ENCODE results near the gene UBE2H.
"Not testable (repeated sequence)": the region's sequence is repeated elsewhere in the genome, so short reads cannot be mapped to it uniquely, and the experiment has no call there.

Gene UBE2H

DNA sequence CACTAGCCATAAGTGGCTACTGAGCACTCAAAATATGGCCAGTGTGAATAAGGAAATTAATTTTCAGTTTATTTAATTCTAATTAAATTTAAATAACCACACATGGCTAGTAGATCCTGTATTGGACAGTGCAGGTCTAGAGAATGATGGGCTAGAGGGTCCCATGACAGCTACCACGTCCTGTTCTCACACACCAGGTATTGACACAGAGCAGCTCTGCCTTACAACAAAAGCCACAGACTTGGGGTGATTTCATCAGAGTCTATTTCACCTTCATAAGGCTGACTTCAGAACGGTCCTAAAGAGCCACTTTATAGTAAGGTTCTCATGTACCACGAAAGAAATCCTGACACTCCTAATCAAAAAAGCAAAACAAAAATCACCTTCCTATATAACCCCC, 111.3 kb downstream of the UBE2H start:
- no peak for DNase-seq
- H3K4me3 Mint-ChIP-seq, result no peak overlapping the region
- peaks cover 47% of the 10 kb centered on the region for H3K4me1 Mint-ChIP-seq (ENCODE audit: low read depth)
- no peaks in the 10 kb centered on the region for H3K27me3 Mint-ChIP-seq
- H3K9me3 Mint-ChIP-seq, result no peaks in the 10 kb centered on the region
- peak overlapping the region; percentile 67 for H3K27ac Mint-ChIP-seq
- H3K36me3 Mint-ChIP-seq (ENCODE audit: low read depth), result peaks cover 5% of the 10 kb centered on the region

DNA sequence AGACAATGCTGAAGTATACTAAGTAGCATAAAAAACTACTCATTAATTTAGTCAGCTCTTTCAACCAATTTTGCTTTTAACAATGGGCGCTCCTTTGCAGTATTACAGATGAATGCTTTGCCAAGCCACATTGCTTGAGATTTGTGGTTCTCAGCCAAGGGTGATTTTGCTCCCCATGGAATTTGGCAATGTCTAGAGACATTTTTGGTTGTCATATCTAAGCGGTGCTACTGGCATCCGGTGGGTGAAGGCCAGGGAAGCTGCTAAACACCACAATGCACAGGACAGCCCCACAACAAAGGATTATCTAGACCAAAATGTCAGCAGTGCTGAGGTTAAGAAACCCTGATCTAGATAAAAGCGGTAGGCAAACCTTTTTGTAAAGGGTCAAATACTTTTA, 112.0 kb downstream of the UBE2H start:
- no peaks in the 10 kb centered on the region for H3K9me3 Mint-ChIP-seq
- peaks cover 5% of the 10 kb centered on the region for H3K36me3 Mint-ChIP-seq (ENCODE audit: low read depth)
- H3K4me1 Mint-ChIP-seq (ENCODE audit: low read depth), result peaks cover 41% of the 10 kb centered on the region
- H3K27me3 Mint-ChIP-seq, result no peaks in the 10 kb centered on the region
- no peak overlapping the region for H3K4me3 Mint-ChIP-seq
- peak overlapping the region; percentile 58 for H3K27ac Mint-ChIP-seq
- DNase-seq, result no peak

DNA sequence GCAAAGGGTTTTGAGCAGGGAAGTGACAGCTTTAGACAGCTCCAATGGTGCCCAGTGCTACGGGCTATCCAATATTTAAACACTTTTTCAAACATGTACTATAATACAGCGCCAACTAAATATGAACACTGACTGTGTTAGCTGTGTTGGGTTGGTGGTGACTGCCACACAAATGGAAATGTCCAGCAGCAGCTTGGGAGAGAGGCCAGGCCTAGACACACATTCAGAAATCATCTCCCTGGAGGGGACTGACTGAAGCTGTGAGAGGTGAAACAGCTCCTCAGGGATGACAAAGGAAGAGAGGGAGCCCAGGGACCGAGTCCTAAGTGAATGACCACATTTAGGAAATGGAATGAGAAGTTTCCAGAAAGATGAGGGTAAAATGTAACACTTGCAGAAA, 115.8 kb downstream of the UBE2H start:
- peaks cover 16% of the 10 kb centered on the region for H3K4me1 Mint-ChIP-seq (ENCODE audit: low read depth)
- peak overlapping the region; percentile 45 for H3K27ac Mint-ChIP-seq
- no peak overlapping the region for H3K4me3 Mint-ChIP-seq

DNA sequence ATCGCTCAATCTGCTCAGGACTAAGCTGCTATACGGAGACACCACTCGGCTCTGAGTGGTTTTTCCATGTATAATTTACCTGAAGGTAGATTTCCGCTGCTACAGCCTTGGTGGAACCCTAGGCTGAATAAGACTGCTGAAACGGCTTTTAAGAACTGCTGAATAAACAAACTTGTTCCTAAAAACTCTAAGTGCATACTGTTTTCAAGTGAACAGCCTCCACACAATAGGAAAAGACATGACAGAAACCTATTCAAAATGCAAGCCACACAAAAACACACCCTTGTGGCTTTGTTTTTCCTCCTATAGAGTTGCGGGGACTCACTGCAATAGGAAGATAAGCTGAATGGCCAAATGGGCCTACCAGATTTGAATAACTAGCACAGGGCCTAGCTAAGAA, 117.2 kb downstream of the UBE2H start:
- no peak for DNase-seq
- no peak overlapping the region for H3K27ac Mint-ChIP-seq

More for the DNA sequence above, 115.8 kb downstream of the UBE2H start:
- DNase-seq, result no peak
- Mint-ChIP-seq H3K36me3 (ENCODE audit: low read depth) (peaks cover 15% of the 10 kb centered on the region), H3K9me3 (no peaks in the 10 kb centered on the region), H3K27me3 (no peaks in the 10 kb centered on the region)

DNA sequence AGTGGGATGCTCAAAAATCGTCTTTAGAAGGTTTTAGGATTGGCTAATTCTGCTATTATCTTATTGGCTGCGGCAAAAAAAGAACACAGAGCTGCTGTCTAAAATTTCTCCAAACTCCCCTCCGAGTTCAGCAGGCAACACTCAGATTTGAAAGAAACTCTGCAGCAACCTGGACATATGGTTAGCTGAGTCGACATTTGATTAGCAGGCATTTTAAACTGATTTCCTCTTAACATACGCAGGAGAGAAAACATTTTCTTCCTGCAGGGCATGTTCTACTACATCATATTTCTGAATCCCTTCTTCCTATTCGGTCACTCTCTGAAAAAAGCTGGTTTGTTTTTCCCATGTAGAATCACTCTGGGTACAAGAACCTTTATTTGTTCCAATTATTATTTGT, 119.4 kb downstream of the UBE2H start:
- not testable (repeated sequence) for H3K36me3 Mint-ChIP-seq (ENCODE audit: low read depth); H3K27ac Mint-ChIP-seq; H3K9me3 Mint-ChIP-seq; H3K27me3 Mint-ChIP-seq; H3K4me3 Mint-ChIP-seq; DNase-seq
- peaks cover 14% of the 10 kb centered on the region for H3K4me1 Mint-ChIP-seq (ENCODE audit: low read depth)

More for the DNA sequence above, 117.2 kb downstream of the UBE2H start:
- Mint-ChIP-seq H3K36me3 (ENCODE audit: low read depth) (peaks cover 13% of the 10 kb centered on the region), H3K4me3 (no peak overlapping the region), H3K27me3 (no peaks in the 10 kb centered on the region), H3K4me1 (ENCODE audit: low read depth) (peaks cover 3% of the 10 kb centered on the region), H3K9me3 (no peaks in the 10 kb centered on the region)

DNA sequence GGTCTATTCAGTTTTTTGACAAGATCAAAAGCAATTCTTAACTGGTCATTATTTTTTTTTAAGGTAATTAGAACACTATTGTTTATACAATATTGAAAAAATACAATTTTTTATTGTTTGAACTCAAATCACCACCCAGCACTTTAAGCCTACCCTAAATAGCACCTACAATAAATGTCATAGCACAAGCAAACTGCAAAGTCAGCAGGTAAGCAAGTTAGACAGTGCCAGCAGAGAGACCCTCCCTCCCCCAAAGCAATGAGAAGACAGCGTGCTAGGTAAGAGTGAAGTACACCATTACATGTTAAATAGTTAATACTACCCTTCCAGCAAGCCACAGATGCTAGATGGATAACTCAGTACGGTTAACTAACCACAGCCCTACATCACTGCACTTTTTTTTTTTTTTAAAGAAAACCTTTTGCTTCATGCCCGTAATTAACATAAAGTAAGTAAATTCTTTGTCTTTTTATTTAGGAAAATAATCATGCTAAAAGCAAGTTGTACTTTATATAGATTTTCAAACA, 120.0 kb downstream of the UBE2H start:
- no peaks in the 10 kb centered on the region for H3K27me3 Mint-ChIP-seq
- no peak overlapping the region for H3K27ac Mint-ChIP-seq
- no peak for DNase-seq
- no peak overlapping the region for H3K4me3 Mint-ChIP-seq
- H3K36me3 Mint-ChIP-seq (ENCODE audit: low read depth), result peaks cover 9% of the 10 kb centered on the region
- H3K4me1 Mint-ChIP-seq (ENCODE audit: low read depth), result peaks cover 14% of the 10 kb centered on the region
- H3K9me3 Mint-ChIP-seq, result no peaks in the 10 kb centered on the region

DNA sequence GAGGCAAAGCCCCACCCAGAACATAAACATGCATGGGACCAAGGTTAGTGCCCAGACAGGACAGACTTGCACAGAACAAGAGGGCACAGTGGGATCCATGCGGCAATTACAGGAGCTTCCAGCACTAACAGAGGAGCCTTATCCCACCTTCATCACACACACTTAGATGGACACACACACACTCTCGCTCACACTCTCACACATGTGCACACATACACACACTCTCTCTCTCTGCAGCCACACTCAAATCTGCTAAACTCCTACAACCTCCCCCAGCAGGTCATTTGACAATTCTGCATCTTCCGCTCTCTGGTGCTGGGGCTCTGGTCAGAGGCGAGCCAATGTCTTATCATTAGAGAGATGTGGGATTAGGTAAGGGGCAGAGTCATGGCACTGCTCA, 120.5 kb downstream of the UBE2H start:
- Mint-ChIP-seq H3K27ac (no peak overlapping the region), H3K27me3 (no peaks in the 10 kb centered on the region), H3K4me1 (ENCODE audit: low read depth) (peaks cover 14% of the 10 kb centered on the region), H3K4me3 (no peak overlapping the region), H3K36me3 (ENCODE audit: low read depth) (peaks cover 9% of the 10 kb centered on the region), H3K9me3 (no peaks in the 10 kb centered on the region)
- DNase-seq, result no peak

DNA sequence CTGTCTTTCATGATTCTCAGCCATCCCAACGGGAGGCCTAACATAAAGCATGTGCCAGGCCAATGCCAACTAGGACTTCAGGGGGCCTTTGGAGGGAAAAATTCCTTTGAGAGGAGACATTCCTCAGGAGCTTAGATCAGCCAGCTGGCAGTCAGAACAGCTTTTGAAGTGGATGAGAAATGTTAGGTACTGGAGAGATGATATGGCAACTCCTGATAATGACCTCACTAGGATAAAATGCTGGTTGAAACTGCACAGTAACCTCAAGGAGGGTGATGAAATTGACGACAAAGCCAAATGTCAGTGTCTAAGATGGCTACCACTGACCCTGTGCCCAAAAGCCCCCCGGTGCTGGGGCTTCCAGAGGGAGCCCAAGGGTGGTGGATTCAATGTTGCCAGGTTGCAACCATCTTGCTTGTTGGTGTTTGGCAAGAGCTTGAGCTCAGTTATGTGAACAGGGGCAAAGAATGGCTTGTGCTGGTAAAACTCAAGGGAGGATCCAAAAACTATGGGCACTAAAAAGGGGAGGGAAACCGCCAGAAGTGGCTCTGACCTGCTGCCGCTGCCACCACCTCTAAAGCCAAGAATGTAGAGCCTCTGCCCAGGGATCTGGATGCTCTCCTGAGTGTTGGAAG, 121.2 kb downstream of the UBE2H start:
- DNase-seq, result no peak
- Mint-ChIP-seq H3K9me3 (no peaks in the 10 kb centered on the region), H3K27me3 (no peaks in the 10 kb centered on the region), H3K4me3 (no peak overlapping the region), H3K4me1 (ENCODE audit: low read depth) (peaks cover 14% of the 10 kb centered on the region), H3K27ac (no peak overlapping the region), H3K36me3 (ENCODE audit: low read depth) (peaks cover 9% of the 10 kb centered on the region)

DNA sequence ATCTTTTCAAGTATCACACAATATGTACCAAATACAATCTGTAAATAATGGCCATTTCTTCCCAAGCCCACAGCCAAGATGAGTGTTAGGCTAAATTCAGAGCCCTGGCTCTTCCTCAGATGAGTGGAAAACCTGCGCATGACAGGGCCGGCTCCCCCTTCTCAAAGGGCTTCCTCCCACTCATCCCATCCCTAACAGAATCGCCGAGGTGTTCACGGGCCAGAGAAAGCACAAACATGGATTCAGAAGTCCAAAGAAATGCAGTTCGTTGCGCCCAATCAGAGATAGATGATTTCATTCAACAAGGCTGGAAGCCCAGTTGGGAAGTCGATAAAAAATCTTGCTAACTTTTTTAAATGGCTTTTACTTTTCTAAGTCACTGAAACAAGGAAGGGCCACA, 121.8 kb downstream of the UBE2H start:
- Mint-ChIP-seq H3K27ac (no peak overlapping the region), H3K4me3 (no peak overlapping the region), H3K27me3 (no peaks in the 10 kb centered on the region), H3K9me3 (no peaks in the 10 kb centered on the region), H3K4me1 (ENCODE audit: low read depth) (peaks cover 16% of the 10 kb centered on the region), H3K36me3 (ENCODE audit: low read depth) (peaks cover 9% of the 10 kb centered on the region)
- DNase-seq, result no peak

DNA sequence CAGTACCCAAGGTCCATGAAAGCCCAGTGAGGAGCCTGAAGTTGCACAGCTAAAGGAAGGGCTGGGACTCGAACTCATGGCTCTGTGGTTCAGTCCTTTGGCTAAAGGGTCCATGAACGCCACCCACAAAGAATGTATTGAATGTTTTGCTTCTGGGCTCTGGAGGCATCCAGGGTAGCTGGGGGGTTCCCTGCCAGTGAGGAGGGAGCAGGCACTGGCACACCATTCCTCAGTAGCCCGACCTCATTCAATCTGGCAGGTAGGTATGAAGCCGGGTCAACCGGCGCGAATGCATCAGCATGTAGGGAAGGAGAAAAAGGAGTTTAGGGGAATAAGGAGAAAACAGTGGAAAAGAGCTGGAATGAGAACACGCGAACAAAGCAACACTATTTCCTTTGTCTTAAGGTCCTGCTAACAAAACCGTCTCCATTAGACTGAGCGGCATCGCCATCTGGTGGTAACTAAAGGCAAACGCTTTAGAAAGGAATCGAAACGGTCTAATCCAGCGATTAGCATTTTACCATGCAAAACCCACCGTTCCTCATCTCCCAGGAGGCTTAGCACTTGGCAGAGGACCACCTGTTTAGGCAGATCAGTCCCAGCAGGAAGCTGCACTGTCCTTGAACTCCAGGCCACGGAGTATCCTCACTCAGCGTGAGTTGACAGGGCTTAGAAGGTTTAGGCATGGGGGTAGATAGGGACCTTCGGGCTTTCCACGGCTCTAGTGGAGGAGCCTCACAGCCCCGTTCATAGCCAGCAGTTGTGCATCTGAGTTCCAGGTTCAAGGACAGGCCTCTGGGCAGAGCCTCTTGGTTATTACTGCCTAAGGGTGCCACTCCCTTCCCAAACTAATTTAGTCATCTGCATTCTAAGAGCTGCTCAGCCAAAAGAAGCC, 122.8 kb downstream of the UBE2H start:
- no peaks in the 10 kb centered on the region for H3K27me3 Mint-ChIP-seq
- no peaks in the 10 kb centered on the region for H3K9me3 Mint-ChIP-seq
- peaks cover 6% of the 10 kb centered on the region for H3K36me3 Mint-ChIP-seq (ENCODE audit: low read depth)
- peak overlapping the region; percentile 51 for H3K4me3 Mint-ChIP-seq
- H3K4me1 Mint-ChIP-seq (ENCODE audit: low read depth), result peaks cover 20% of the 10 kb centered on the region
- peak overlapping the region; percentile 74 for H3K27ac Mint-ChIP-seq
- peak; percentile 63 for DNase-seq

DNA sequence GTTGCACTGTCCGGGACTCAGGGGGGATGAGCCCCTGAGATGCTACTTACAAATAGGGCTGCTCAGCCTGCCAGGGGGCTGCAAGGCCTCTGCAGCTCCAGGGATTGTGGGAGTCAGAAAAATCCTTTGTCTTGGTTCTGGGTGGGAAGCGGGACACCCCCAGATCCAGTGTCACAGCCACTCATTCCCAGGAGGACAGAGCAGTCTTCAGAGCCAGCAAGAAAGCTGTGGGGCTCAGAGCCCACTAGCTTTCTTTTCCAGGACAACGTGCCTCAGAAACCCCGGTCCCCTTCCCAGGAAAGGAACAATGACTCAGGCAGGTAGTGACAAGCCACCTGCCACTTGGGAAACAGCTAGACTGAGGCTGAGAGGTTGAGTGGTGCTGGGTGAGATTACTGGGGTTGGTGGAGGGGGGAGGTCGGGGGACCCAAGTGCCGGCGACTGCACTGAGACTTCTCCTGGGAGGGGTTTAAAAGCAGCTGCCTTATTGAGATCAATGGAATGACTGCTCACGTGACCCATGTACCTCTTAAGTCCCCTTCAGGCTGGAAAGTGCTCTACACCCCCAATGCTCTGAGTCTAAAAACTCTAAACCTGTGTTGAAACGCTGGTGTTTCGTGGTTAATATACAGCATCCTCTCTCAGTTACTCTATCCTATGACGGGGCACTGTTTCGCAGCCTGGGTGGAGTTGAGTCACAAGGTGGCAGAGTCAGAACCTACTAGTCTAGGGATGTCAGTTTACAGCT, 123.6 kb downstream of the UBE2H start:
- Mint-ChIP-seq H3K27me3 (no peaks in the 10 kb centered on the region), H3K4me3 (peak overlapping the region; percentile 49), H3K4me1 (ENCODE audit: low read depth) (peaks cover 24% of the 10 kb centered on the region), H3K9me3 (no peaks in the 10 kb centered on the region), H3K27ac (peak overlapping the region; percentile 74), H3K36me3 (ENCODE audit: low read depth) (peaks cover under 1% of the 10 kb centered on the region)
- no peak for DNase-seq

DNA sequence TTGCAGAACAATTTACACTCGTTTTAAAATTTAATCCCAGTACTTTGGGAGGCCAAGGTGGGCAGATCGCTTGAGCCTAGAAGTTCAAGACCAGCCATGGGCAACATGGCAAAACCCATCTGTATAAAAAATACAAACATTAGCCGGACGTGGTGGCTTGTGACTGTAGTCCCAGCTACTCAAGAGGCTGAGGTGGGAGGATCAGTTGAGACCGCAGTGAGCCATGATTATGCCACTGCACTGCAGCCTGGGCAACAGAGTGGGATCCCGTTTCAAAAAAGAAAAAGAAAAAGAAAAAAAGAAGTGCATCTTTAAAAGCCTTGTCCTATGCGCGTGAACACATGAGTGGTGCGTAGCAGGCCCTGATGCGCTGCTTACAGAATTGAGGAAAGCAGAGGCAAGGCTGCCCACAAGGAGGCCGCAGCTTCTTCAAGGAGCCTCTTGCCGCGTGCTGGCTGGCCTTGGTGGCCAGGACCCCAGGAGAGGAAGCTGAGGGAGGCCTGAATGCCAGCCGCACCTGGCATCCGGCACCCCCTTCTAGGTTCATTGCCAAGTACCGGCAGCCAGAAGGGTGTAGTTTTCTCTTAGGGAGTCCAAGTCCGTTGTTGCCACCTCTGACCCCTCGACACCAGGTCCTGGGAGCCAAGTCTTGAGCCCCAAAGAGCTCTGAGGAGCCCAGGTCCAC, 124.5 kb downstream of the UBE2H start:
- H3K36me3 Mint-ChIP-seq (ENCODE audit: low read depth), result no peaks in the 10 kb centered on the region
- DNase-seq, result no peak

DNA sequence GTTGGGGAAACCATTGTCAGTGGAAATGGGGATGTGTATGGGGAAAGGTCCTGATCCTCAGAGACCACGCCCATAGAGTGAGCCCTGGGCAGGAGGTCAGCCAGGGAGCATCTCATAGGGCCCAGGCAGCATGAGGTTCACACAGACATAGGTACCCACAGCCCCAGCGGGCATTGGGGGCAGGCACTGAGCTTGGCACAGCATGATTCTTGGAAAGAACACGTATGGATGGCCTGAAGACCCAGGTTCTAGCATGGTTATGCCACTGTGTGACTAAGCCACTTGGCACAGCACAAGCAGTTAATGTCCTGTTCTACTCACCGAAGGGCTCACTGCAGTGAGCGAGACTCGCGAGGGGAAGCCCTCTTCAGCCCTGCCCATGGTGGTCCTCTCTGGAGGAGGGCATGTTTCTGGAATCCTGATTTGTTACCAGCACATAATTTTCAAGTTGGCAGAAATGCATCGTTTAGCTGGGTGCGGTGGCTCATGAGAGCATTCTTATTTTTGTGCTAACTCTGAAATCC, 125.2 kb downstream of the UBE2H start:
- no peaks in the 10 kb centered on the region for H3K9me3 Mint-ChIP-seq
- no peak overlapping the region for H3K27ac Mint-ChIP-seq
- H3K36me3 Mint-ChIP-seq (ENCODE audit: low read depth), result no peaks in the 10 kb centered on the region

More for the DNA sequence above, 124.5 kb downstream of the UBE2H start:
- peaks cover 24% of the 10 kb centered on the region for H3K4me1 Mint-ChIP-seq (ENCODE audit: low read depth)
- no peak overlapping the region for H3K4me3 Mint-ChIP-seq
- H3K9me3 Mint-ChIP-seq, result no peaks in the 10 kb centered on the region
- no peak overlapping the region for H3K27ac Mint-ChIP-seq
- no peaks in the 10 kb centered on the region for H3K27me3 Mint-ChIP-seq

DNA sequence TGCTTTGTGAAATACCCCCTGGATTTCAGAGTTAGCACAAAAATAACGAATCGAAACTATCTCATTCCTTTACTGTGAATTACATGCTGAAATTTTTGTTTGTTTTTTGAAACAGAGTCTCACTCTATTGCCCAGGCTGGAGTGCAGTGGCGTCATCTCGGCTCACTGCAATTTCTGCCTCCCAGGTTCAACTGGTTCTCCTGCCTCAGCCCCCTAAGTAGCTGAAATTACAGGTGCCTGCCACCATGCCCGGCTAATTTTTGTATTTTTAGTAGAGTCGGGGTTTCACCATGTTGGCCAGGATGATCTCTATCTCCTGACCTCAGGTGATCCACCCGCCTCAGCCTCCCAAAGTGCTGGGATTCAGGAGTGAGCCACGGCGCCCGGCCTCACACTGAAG, 125.9 kb downstream of the UBE2H start:
- H3K9me3 Mint-ChIP-seq; DNase-seq; H3K4me3 Mint-ChIP-seq; H3K27me3 Mint-ChIP-seq; H3K27ac Mint-ChIP-seq; H3K36me3 Mint-ChIP-seq (ENCODE audit: low read depth): not testable (repeated sequence)
- peaks cover 24% of the 10 kb centered on the region for H3K4me1 Mint-ChIP-seq (ENCODE audit: low read depth)

More for the DNA sequence above, 125.2 kb downstream of the UBE2H start:
- Mint-ChIP-seq H3K4me1 (ENCODE audit: low read depth) (peaks cover 24% of the 10 kb centered on the region), H3K4me3 (no peak overlapping the region), H3K27me3 (no peaks in the 10 kb centered on the region)
- DNase-seq, result no peak
